SK-N-SH (cell line): ENCODE results near the gene TBPL2. TPM values are rescaled to one million over a fixed set of nuclear protein-coding genes. Genes with fewer than 3 reads are reported as not detected.

ENCODE experiments used
- polyA plus RNA-seq, 3 experiments: library from polyadenylated mRNA; depleted of rRNA; stranded (reverse); fragments of >200 nt; gene quantifications; 2 replicates each; pipeline ENCODE4 v1.2.3, GENCODE V29; 2012
- small RNA-seq, 7 experiments: library from RNA; depleted of rRNA; stranded (forward); fragments of <200 nt; gene quantifications; one replicate each; pipeline ENCODE3, GENCODE V24; 2012

Gene TBPL2
- polyA plus RNA-seq, 1 of the 3 experiments (the other 2 are of a cell fraction): not detected

Small RNAs within 50 kb of the gene (small RNA-seq; reads per million reads assigned to genes)
- 0 reads per million in 7 experiments for gene AL356801.1

Other genes with a start within 250 kb of the TBPL2 start
- 6.2 and 6.4 TPM in 2 replicates for gene DLGAP5, start 249.0 kb downstream of the TBPL2 start, polyA plus RNA-seq (2012; rRNA removed)
- 10.0 and 13.2 TPM in 2 replicates for gene FBXO34, start 169.2 kb downstream of the TBPL2 start, polyA plus RNA-seq (2012; rRNA removed)
- 4.3 and 5.4 TPM in 2 replicates for gene ATG14, start 28.8 kb downstream of the TBPL2 start, polyA plus RNA-seq (2012; rRNA removed)
- 39.5 and 46.1 TPM in 2 replicates for gene KTN1, start 139.6 kb upstream of the TBPL2 start, polyA plus RNA-seq (2012; rRNA removed)